HEK293 (cell line): ENCODE results near the gene UBTD1.

Experiments used
- EGR2 ChIP-seq: fragments of 450-650 bp; formaldehyde crosslinking; IDR thresholded peaks from 2 replicates; pipeline ENCODE4 v1.5.1; 2016; ENCODE audit warnings: low read depth, missing biosample characterization, missing genetic modification characterization
- HOXD13 ChIP-seq: sonication (generic); formaldehyde crosslinking; IDR thresholded peaks from 2 replicates; pipeline ENCODE4 v1.8.0; 2022; ENCODE audit warnings: missing genetic modification reagents, borderline replicate concordance
- KLF1 ChIP-seq: fragments of 450-650 bp; formaldehyde crosslinking; IDR thresholded peaks from 2 replicates; pipeline ENCODE4 v1.5.1; 2016; ENCODE audit warnings: missing biosample characterization, missing genetic modification characterization
- MYNN ChIP-seq: fragments of 450-650 bp; formaldehyde crosslinking; IDR thresholded peaks from 2 replicates; pipeline ENCODE4 v1.5.1; 2016; ENCODE audit warnings: missing biosample characterization, missing genetic modification characterization, borderline replicate concordance
- MZF1 ChIP-seq: fragments of 450-650 bp; formaldehyde crosslinking; IDR thresholded peaks from 2 replicates; pipeline ENCODE4 v1.5.1; 2017; ENCODE audit warnings: missing biosample characterization, missing genetic modification characterization, borderline replicate concordance
- RBAK ChIP-seq: fragments of 450-650 bp; formaldehyde crosslinking; IDR thresholded peaks from 2 replicates; pipeline ENCODE4 v1.5.1; 2016; ENCODE audit warnings: missing biosample characterization, missing genetic modification characterization
- SETDB1 ChIP-seq: IDR thresholded peaks from one replicate; pipeline ENCODE4 v1.6.1; 2017; ENCODE audit warnings: mild to moderate bottlenecking, low read length, moderate library complexity, mixed read lengths; ENCODE audit not compliant: insufficient read length
- SP2 ChIP-seq: fragments of 450-650 bp; formaldehyde crosslinking; IDR thresholded peaks from 2 replicates; pipeline ENCODE4 v1.5.1; 2016; ENCODE audit warnings: missing biosample characterization, missing genetic modification characterization
- WT1 ChIP-seq: fragments of 450-650 bp; formaldehyde crosslinking; IDR thresholded peaks from 2 replicates; pipeline ENCODE4 v1.5.1; 2016; ENCODE audit warnings: missing biosample characterization, missing genetic modification characterization
- ZBTB17 ChIP-seq: fragments of 450-650 bp; formaldehyde crosslinking; IDR thresholded peaks from 2 replicates; pipeline ENCODE4 v1.5.1; 2016; ENCODE audit warnings: missing biosample characterization, missing genetic modification characterization
- ZBTB20 ChIP-seq: fragments of 450-650 bp; formaldehyde crosslinking; IDR thresholded peaks from 2 replicates; pipeline ENCODE4 v1.5.1; 2016; ENCODE audit warnings: missing biosample characterization, missing genetic modification characterization
- ZFHX2 ChIP-seq: fragments of 450-650 bp; formaldehyde crosslinking; conservative IDR thresholded peaks from 2 replicates; pipeline ENCODE4 v1.5.1; 2016; ENCODE audit warnings: missing biosample characterization, missing genetic modification characterization
- ZNF133 ChIP-seq: fragments of 450-650 bp; formaldehyde crosslinking; IDR thresholded peaks from 2 replicates; pipeline ENCODE4 v1.5.1; 2016; ENCODE audit warnings: missing biosample characterization, missing genetic modification characterization
- ZNF174 ChIP-seq: fragments of 450-650 bp; formaldehyde crosslinking; IDR thresholded peaks from 2 replicates; pipeline ENCODE4 v1.5.0; 2017; ENCODE audit warnings: missing biosample characterization, mild to moderate bottlenecking, missing genetic modification characterization
- ZNF239 ChIP-seq: fragments of 450-650 bp; formaldehyde crosslinking; IDR thresholded peaks from 2 replicates; pipeline ENCODE4 v1.5.1; 2016; ENCODE audit warnings: missing biosample characterization, missing genetic modification characterization
- ZNF335 ChIP-seq: fragments of 450-650 bp; formaldehyde crosslinking; conservative IDR thresholded peaks from 2 replicates; pipeline ENCODE4 v1.5.1; 2016; ENCODE audit warnings: missing biosample characterization, missing genetic modification characterization
- ZNF341 ChIP-seq: fragments of 450-650 bp; formaldehyde crosslinking; IDR thresholded peaks from 2 replicates; pipeline ENCODE4; 2016; ENCODE audit warnings: low read depth, missing biosample characterization, missing genetic modification characterization
- ZNF354C ChIP-seq: fragments of 450-650 bp; formaldehyde crosslinking; IDR thresholded peaks from 2 replicates; pipeline ENCODE4 v1.5.1; 2016; ENCODE audit warnings: missing biosample characterization, missing genetic modification characterization, low read depth, borderline replicate concordance
- ZNF416 ChIP-seq: fragments of 450-650 bp; formaldehyde crosslinking; IDR thresholded peaks from 2 replicates; pipeline ENCODE4 v1.5.1; 2016; ENCODE audit warnings: missing biosample characterization, missing genetic modification characterization
- ZNF544 ChIP-seq: fragments of 450-650 bp; formaldehyde crosslinking; IDR thresholded peaks from 2 replicates; pipeline ENCODE4 v1.5.0; 2017; ENCODE audit warnings: missing biosample characterization, missing genetic modification characterization
- ZNF555 ChIP-seq: fragments of 450-650 bp; formaldehyde crosslinking; conservative IDR thresholded peaks from 2 replicates; pipeline ENCODE4 v1.5.1; 2017; ENCODE audit warnings: missing biosample characterization, mild to moderate bottlenecking, missing genetic modification characterization, inconsistent platforms
- ZNF558 ChIP-seq: fragments of 450-650 bp; formaldehyde crosslinking; IDR thresholded peaks from 2 replicates; pipeline ENCODE4 v1.5.1; 2016; ENCODE audit warnings: missing biosample characterization, missing genetic modification characterization
- ZNF624 ChIP-seq: fragments of 450-650 bp; formaldehyde crosslinking; IDR thresholded peaks from 2 replicates; pipeline ENCODE4 v1.5.1; 2017; ENCODE audit warnings: missing biosample characterization, missing genetic modification characterization
- ZNF660 ChIP-seq: fragments of 450-650 bp; IDR thresholded peaks from 2 replicates; pipeline ENCODE4 v1.5.1; 2018; ENCODE audit warnings: missing biosample characterization, mild to moderate bottlenecking, missing genetic modification characterization
- ZNF670 ChIP-seq: fragments of 450-650 bp; formaldehyde crosslinking; IDR thresholded peaks from 2 replicates; pipeline ENCODE4 v1.5.1; 2016; ENCODE audit warnings: missing biosample characterization, missing genetic modification characterization, low read depth
- TF ChIP-seq, protein P1 (sequence below): fragments of 450-650 bp; formaldehyde crosslinking; IDR thresholded peaks from 2 replicates; pipeline ENCODE4 v1.5.1; 2016; ENCODE audit warnings: missing biosample characterization, missing genetic modification characterization
- TF ChIP-seq, protein P2 (sequence below): fragments of 450-650 bp; formaldehyde crosslinking; IDR thresholded peaks from 2 replicates; pipeline ENCODE4 v1.5.1; 2016; ENCODE audit warnings: missing biosample characterization, missing genetic modification characterization
- TF ChIP-seq, protein P3 (sequence below): fragments of 450-650 bp; formaldehyde crosslinking; IDR thresholded peaks from 2 replicates; pipeline ENCODE4 v1.5.1; 2017; ENCODE audit warnings: missing biosample characterization, missing genetic modification characterization

Gene UBTD1

DNA sequence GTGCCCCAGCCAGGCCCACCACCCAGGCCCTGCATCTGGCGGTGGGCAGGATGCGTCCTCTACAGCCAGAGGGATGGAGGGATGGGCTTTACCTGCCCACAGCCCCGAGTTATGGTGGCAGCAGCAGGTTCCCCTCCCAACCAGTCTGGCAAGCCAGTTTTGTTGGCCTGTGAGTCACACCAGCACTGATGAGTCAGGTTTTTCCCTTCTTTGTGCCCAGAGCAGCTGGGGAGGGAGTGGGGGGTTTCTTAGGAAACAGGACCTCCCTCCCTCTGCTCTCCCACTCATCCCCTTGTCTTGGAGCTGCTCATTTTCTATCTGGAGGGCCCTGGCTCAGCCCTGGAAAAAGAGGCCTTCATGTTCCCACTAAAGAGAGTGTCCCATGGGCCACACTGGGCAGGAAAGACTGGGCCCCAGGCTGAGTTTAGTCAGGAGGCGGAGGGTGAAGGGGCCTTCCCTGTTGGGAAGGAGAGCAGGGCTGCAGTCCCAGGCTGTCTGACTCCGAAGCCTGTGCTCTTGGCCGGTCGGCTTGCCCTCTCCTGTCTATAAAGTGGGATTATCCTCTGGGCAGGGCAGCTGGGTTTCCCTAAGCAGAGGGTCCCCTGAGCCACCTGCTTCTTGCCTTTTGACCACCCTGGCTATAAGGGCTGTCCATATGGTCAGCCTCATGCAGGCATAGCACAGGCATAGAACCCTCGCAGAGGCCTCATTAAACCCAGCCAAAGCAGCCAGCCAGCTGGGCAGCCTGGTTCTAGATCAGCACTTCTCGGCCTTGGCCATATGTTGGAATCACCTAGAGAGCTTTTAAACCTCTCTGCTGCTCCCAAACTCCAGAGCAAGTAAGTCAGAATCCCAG lies 43.7 kb downstream of the UBTD1 start (continued):
- TF ChIP-seq ZFHX2 (peak; percentile 82), HOXD13 (CRISPR knock-in tag) (no peak), EGR2 (peak; percentile 70), ZNF133 (tag by site-specific recombination) (no peak), SETDB1 (no peak), WT1 (tag by site-specific recombination) (peak; percentile 77; the same call in 1 of the 2 replicates), ZNF416 (tag by site-specific recombination) (no peak), MZF1 (tag by site-specific recombination) (no peak), ZBTB20 (tag by site-specific recombination) (peak; percentile 33), ZNF174 (tag by site-specific recombination) (no peak), ZNF335 (tag by site-specific recombination) (peak; percentile 63), MYNN (tag by site-specific recombination) (no peak), ZNF544 (tag by site-specific recombination) (no peak), ZNF670 (tag by site-specific recombination) (no peak), ZBTB17 (tag by site-specific recombination) (peak; percentile 57), SP2 (0 out of 2 replicates have a peak, but pooled peaks have one; percentile 9), KLF1 (tag by site-specific recombination) (no peak), ZNF660 (tag by site-specific recombination) (peak; percentile 71), ZNF341 (tag by site-specific recombination) (peak; percentile 80), ZNF555 (tag by site-specific recombination) (no peak), ZNF354C (tag by site-specific recombination) (no peak), RBAK (no peak), ZNF239 (tag by site-specific recombination) (no peak), ZNF624 (no peak), ZNF558 (no peak)
- TF ChIP-seq, protein P1, sequence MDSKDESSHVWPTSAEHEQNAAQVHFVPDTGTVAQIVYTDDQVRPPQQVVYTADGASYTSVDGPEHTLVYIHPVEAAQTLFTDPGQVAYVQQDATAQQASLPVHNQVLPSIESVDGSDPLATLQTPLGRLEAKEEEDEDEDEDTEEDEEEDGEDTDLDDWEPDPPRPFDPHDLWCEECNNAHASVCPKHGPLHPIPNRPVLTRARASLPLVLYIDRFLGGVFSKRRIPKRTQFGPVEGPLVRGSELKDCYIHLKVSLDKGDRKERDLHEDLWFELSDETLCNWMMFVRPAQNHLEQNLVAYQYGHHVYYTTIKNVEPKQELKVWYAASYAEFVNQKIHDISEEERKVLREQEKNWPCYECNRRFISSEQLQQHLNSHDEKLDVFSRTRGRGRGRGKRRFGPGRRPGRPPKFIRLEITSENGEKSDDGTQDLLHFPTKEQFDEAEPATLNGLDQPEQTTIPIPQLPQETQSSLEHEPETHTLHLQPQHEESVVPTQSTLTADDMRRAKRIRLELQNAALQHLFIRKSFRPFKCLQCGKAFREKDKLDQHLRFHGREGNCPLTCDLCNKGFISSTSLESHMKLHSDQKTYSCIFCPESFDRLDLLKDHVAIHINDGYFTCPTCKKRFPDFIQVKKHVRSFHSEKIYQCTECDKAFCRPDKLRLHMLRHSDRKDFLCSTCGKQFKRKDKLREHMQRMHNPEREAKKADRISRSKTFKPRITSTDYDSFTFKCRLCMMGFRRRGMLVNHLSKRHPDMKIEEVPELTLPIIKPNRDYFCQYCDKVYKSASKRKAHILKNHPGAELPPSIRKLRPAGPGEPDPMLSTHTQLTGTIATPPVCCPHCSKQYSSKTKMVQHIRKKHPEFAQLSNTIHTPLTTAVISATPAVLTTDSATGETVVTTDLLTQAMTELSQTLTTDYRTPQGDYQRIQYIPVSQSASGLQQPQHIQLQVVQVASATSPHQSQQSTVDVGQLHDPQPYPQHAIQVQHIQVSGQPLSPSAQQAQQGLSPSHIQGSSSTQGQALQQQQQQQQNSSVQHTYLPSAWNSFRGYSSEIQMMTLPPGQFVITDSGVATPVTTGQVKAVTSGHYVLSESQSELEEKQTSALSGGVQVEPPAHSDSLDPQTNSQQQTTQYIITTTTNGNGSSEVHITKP (tag by site-specific recombination): peak; percentile 52
- TF ChIP-seq, protein P2, sequence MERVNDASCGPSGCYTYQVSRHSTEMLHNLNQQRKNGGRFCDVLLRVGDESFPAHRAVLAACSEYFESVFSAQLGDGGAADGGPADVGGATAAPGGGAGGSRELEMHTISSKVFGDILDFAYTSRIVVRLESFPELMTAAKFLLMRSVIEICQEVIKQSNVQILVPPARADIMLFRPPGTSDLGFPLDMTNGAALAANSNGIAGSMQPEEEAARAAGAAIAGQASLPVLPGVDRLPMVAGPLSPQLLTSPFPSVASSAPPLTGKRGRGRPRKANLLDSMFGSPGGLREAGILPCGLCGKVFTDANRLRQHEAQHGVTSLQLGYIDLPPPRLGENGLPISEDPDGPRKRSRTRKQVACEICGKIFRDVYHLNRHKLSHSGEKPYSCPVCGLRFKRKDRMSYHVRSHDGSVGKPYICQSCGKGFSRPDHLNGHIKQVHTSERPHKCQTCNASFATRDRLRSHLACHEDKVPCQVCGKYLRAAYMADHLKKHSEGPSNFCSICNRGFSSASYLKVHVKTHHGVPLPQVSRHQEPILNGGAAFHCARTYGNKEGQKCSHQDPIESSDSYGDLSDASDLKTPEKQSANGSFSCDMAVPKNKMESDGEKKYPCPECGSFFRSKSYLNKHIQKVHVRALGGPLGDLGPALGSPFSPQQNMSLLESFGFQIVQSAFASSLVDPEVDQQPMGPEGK (tag by site-specific recombination): peak; percentile 95
- TF ChIP-seq, protein P3, sequence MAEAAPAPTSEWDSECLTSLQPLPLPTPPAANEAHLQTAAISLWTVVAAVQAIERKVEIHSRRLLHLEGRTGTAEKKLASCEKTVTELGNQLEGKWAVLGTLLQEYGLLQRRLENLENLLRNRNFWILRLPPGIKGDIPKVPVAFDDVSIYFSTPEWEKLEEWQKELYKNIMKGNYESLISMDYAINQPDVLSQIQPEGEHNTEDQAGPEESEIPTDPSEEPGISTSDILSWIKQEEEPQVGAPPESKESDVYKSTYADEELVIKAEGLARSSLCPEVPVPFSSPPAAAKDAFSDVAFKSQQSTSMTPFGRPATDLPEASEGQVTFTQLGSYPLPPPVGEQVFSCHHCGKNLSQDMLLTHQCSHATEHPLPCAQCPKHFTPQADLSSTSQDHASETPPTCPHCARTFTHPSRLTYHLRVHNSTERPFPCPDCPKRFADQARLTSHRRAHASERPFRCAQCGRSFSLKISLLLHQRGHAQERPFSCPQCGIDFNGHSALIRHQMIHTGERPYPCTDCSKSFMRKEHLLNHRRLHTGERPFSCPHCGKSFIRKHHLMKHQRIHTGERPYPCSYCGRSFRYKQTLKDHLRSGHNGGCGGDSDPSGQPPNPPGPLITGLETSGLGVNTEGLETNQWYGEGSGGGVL (tag by site-specific recombination): peak; percentile 99
